ENCODE results near the gene KATNAL1.

- no peak for TF ChIP-seq POLR2A (IDR thresholded peaks at IDR 0.05)
- no peak for TF ChIP-seq CTCF (IDR thresholded peaks at IDR 0.05)
Observed at GRCh38 chr13:30154931-30155330, 152.4 kb downstream of the KATNAL1 start.

Measured in prostate gland (tissue), 2 donors.